HFFc6 (cell line): Measurements from ENCODE around the gene DHX34. TPM values are rescaled to one million over a fixed set of nuclear protein-coding genes. Genes with fewer than 3 reads are reported as not detected.

Experiments
- DNase-seq: peaks from one replicate; pipeline ENCODE4 v3.0.0-alpha.2; 2018
- H3K27ac Mint-ChIP-seq: 2 replicates; pipeline ENCODE4 v1.8.0; 2020; ENCODE audit warnings: mild to moderate bottlenecking, mixed read lengths
- H3K27me3 Mint-ChIP-seq: 2 replicates; pipeline ENCODE4 v1.8.0; 2021; ENCODE audit warnings: mild to moderate bottlenecking, moderate library complexity, mixed read lengths; ENCODE audit not compliant: insufficient read depth
- H3K36me3 Mint-ChIP-seq: 2 replicates; pipeline ENCODE4 v1.8.0; 2021; ENCODE audit warnings: low read depth, mixed read lengths
- H3K4me1 Mint-ChIP-seq: 2 replicates; pipeline ENCODE4 v1.8.0; 2020; ENCODE audit warnings: low read depth, mixed read lengths
- H3K4me3 Mint-ChIP-seq: 2 replicates; pipeline ENCODE4 v1.8.0; 2020; ENCODE audit warnings: mild to moderate bottlenecking, moderate library complexity, mixed read lengths
- H3K9me3 Mint-ChIP-seq: 2 replicates; pipeline ENCODE4 v1.8.0; 2020; ENCODE audit warnings: mild to moderate bottlenecking, mixed read lengths
- total RNA-seq, 6 experiments: library from RNA; stranded (reverse); fragmentation: NEBNext Ultra II Directional; extraction: Animal tissue kit (Norgen Biotek cat#: 25700); gene quantifications; 2 replicates in 1 of 6; 3 replicates in 5 of 6; pipeline ENCODE4 v1.2.3, GENCODE V29; 2021
- TF ChIP-seq, protein P1 (sequence below): fragments of 200-600 bp; sonication (generic); IDR thresholded peaks from 2 replicates; pipeline ENCODE4 v1.5.0; 2021; ENCODE audit warnings: antibody characterized with exemption, mild to moderate bottlenecking

DHX34 gene
- total RNA-seq, 6 experiments from 2014 or later: 11.8 to 14.4 (median 12.6) TPM

DNA sequence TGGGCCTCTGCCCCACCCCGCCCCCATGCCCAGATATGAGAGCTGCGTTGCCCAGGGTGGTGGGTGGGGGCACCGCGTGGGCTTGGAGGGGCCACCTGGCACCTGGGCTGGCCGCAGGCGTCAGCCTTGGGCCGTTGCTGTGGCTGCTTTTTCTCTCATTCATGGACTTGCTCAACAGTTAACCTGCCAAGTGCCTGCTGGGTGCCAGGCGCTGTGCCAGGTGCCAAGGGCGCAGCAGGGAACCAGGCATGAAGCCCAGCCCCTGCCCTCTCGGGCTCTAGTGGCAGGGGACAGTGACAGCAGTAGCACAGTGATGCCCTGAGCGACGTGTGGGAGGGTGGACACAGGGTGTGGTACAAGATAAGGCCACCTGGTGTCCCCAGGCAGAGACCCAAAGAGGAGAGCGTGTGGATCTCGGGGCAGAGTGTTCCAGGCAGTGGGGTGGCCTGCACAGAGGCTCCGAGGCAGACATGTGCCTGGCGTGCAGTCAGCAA, 28.1 kb downstream of the DHX34 start:
- TF ChIP-seq, protein P1, sequence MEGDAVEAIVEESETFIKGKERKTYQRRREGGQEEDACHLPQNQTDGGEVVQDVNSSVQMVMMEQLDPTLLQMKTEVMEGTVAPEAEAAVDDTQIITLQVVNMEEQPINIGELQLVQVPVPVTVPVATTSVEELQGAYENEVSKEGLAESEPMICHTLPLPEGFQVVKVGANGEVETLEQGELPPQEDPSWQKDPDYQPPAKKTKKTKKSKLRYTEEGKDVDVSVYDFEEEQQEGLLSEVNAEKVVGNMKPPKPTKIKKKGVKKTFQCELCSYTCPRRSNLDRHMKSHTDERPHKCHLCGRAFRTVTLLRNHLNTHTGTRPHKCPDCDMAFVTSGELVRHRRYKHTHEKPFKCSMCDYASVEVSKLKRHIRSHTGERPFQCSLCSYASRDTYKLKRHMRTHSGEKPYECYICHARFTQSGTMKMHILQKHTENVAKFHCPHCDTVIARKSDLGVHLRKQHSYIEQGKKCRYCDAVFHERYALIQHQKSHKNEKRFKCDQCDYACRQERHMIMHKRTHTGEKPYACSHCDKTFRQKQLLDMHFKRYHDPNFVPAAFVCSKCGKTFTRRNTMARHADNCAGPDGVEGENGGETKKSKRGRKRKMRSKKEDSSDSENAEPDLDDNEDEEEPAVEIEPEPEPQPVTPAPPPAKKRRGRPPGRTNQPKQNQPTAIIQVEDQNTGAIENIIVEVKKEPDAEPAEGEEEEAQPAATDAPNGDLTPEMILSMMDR: no peak
- no peak overlapping the region for H3K27ac Mint-ChIP-seq
- no peak overlapping the region for H3K4me3 Mint-ChIP-seq
- H3K9me3 Mint-ChIP-seq: no peaks in the 10 kb centered on the region
- no peak for DNase-seq
- peaks cover 7% of the 10 kb centered on the region for H3K36me3 Mint-ChIP-seq
- no peaks in the 10 kb centered on the region for H3K4me1 Mint-ChIP-seq
- H3K27me3 Mint-ChIP-seq: no peaks in the 10 kb centered on the region

DNA sequence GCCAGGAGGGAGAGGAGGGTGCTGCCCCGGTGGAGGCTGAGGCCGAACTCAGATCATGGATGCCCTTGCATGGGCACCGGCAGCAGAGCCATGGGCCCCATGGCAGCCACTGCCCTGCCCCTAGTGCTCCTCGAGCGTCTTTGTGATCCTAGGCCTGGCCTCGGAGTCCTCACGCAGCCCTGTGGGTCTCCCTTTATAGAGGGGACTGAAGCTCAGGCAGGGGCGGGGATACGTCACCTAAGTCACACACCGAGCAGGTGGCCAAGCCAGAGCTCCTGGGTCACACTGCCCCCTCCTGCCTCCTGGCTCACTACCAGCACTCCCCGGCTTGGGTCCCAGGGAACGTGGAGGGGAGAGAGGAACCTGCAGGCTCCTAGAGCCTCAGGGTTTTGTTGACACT, 28.7 kb downstream of the DHX34 start:
- TF ChIP-seq, protein P1: no peak
- no peak overlapping the region for H3K27ac Mint-ChIP-seq
- H3K4me1 Mint-ChIP-seq: no peaks in the 10 kb centered on the region
- no peak for DNase-seq
- no peaks in the 10 kb centered on the region for H3K9me3 Mint-ChIP-seq
- H3K27me3 Mint-ChIP-seq: no peaks in the 10 kb centered on the region
- no peak overlapping the region for H3K4me3 Mint-ChIP-seq
- H3K36me3 Mint-ChIP-seq: peaks cover 9% of the 10 kb centered on the region

DNA sequence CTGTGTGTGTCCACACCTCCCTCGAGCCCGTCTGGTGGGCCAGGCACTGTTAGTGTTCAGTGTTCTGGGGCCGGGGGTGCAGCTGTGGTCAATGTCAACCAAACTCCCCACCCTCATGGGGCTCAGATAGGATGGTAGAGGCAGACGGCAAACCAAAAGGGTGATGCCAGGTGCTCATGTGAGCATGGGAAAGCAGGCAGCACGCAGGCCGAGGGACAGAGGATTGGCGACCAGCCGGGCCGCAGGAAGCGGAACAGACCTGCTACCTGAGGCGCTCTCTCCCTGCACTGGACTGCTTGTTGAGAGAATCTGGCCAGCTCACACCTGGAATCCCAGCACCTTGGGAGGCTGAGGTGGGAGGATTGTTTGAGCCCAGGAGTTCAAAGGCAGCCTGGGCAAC, 29.1 kb downstream of the DHX34 start:
- no peak for DNase-seq
- Mint-ChIP-seq H3K36me3 (peaks cover 9% of the 10 kb centered on the region), H3K4me1 (no peaks in the 10 kb centered on the region), H3K4me3 (no peak overlapping the region), H3K27ac (no peak overlapping the region), H3K27me3 (peaks cover 2% of the 10 kb centered on the region; the same call in 1 of the 2 replicates), H3K9me3 (no peaks in the 10 kb centered on the region)
- TF ChIP-seq, protein P1: no peak

DNA sequence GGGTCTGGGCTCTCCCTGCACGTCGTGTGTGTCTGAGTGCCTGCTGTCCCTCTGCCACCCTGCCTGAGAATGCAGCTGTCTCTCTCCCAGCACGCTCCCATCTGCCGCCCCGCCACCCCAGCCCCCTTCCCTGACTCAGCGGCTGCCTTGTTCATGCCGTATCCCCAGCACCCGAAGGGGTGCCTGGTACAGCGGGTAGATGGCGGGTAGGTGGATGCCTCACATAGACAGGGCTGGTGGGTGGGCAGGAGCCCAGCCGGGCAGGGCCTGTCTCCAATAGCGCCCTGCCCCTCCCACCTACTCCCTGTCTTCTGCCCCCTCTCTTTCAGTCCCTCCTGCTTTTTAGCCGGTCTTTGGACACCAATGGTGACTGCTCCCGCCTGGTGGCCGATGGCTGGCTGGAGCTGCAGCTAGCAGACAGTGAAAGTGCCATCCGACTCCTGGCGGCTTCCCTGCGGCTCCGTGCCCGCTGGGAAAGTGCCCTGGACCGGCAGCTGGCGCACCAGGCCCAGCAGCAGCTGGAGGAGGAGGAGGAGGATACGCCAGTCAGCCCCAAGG, 30.3 kb downstream of the DHX34 start:
- no peaks in the 10 kb centered on the region for H3K9me3 Mint-ChIP-seq
- H3K4me3 Mint-ChIP-seq: no peak overlapping the region
- H3K36me3 Mint-ChIP-seq: peaks cover 9% of the 10 kb centered on the region
- no peaks in the 10 kb centered on the region for H3K4me1 Mint-ChIP-seq
- no peak for DNase-seq
- no peak overlapping the region for H3K27ac Mint-ChIP-seq
- TF ChIP-seq, protein P1: no peak
- H3K27me3 Mint-ChIP-seq: peaks cover 2% of the 10 kb centered on the region; the same call in 1 of the 2 replicates

DNA sequence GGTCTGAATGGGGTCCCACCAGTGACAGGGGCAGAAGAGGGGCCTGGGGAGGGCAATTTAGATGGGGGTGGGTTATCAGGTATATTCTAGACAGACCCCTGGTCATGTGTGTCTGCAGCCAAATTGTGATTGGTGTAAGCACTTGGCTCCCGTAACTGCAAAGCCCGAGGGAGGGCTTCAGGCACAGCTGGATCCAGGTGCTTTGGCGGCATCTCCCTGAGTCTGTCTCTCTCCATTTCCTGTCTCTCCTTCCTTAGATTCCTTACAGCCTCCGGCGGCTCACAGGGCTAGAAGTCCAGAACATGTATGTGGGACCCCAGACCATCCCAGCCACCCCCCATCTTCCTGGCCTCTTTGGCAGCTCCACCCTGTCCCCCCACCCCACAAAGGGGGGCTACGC, 31.4 kb downstream of the DHX34 start:
- Mint-ChIP-seq H3K4me1 (no peaks in the 10 kb centered on the region), H3K27me3 (peaks cover 4% of the 10 kb centered on the region; the same call in 1 of the 2 replicates), H3K27ac (no peak overlapping the region), H3K4me3 (no peak overlapping the region), H3K9me3 (no peaks in the 10 kb centered on the region), H3K36me3 (peaks cover 9% of the 10 kb centered on the region)
- no peak for DNase-seq
- TF ChIP-seq, protein P1: no peak
